ENCODE results near the gene SMIM15.

Gene SMIM15, protein sequence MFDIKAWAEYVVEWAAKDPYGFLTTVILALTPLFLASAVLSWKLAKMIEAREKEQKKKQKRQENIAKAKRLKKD

DNA sequence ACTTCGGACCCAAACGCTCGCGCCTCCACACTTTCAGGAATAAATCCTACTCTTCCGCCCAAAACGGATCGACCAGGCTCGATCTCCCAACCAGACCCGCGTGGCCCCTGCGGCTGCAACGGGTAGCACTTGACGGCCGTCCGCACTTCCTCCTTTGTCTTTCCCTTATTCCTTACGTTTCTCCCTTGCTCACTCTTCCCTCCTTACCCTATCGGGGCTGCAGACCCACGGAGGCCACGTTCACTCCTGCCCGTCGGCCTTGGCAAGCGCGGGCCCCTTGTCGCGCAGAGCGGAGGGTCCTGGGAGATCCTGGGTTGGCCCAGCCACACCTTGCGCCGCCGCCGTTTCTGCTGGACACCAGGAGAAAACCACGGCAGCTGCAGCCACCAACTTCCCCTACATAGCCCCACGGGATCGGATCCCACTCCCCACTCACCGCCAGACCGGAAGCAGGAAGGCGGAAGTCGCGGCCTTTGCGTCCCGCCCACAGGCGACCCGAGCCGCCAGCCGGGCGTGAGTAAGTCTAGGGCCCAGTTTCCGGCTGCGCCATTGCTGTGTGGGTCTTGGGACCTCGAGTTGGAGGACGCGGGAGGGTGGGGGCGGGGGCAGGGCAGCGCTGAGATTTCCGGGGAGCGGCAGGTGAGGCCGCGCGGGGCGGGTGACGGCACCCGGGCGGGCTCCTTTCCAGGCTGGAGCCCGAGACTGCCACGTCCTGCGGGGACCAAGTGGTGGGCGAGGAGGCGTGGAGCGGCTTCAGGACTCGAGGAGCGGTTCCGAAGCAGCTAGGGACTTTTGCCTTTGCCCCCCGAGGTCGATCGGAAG, at the start of gene SMIM15:
SMIM15 (minus strand) TSS at position 459 of the 822 bp plus-strand sequence. CDS start 2,297 bp downstream, outside the sequence.
- H3K9me3 ChIP-seq, result no peaks in the 10 kb centered on the region
- H3K27ac ChIP-seq, result peak within 1 kb of the TSS; percentile 87
- H3K4me3 ChIP-seq (ENCODE audit: low read depth in 1 of 2, low read length in 1 of 2), result peak within 1 kb of the TSS; percentile 79 to 96
- H3K36me3 ChIP-seq, result no peaks in the 10 kb centered on the region
- TF ChIP-seq, protein P1, sequence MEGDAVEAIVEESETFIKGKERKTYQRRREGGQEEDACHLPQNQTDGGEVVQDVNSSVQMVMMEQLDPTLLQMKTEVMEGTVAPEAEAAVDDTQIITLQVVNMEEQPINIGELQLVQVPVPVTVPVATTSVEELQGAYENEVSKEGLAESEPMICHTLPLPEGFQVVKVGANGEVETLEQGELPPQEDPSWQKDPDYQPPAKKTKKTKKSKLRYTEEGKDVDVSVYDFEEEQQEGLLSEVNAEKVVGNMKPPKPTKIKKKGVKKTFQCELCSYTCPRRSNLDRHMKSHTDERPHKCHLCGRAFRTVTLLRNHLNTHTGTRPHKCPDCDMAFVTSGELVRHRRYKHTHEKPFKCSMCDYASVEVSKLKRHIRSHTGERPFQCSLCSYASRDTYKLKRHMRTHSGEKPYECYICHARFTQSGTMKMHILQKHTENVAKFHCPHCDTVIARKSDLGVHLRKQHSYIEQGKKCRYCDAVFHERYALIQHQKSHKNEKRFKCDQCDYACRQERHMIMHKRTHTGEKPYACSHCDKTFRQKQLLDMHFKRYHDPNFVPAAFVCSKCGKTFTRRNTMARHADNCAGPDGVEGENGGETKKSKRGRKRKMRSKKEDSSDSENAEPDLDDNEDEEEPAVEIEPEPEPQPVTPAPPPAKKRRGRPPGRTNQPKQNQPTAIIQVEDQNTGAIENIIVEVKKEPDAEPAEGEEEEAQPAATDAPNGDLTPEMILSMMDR (IDR thresholded peaks at IDR 0.05), result peak; percentile 42
- H3K27me3 ChIP-seq, result no peaks in the 10 kb centered on the region
- peaks cover 39 to 46% of the 10 kb centered on the region in 2 experiments for H3K4me1 ChIP-seq (ENCODE audit: control insufficient read depth in 1 of 2, insufficient read depth in 1 of 2, low read depth in 1 of 2, low read length in 1 of 2)

DNA sequence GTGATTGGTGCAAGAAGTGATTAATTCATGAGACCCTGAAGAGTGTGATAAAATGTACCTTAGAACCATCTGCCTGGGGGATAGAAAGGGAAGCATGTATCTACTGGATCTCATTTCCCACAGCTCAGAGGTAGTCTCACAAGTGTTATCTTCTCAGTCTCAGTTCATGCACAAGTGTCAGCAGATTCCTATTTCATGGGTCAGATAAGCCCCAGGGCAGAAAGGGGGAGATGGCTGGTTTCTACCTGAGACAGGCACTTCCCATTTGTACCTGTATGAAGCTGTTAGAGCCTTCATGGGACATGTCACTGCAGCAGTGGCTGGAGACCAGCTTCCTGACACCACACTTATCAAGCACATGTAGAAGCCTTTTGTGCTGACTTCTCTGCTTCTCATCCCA, 45.6 kb upstream of the SMIM15 start:
- no peaks in the 10 kb centered on the region for H3K4me1 ChIP-seq (ENCODE audit: control insufficient read depth in 1 of 2, insufficient read depth in 1 of 2, low read depth in 1 of 2, low read length in 1 of 2)
- H3K27me3 ChIP-seq, result no peaks in the 10 kb centered on the region
- no peak overlapping the region for H3K27ac ChIP-seq
- H3K36me3 ChIP-seq, result no peaks in the 10 kb centered on the region
- TF ChIP-seq, protein P1 (IDR thresholded peaks at IDR 0.05), result no peak
- H3K9me3 ChIP-seq, result no peaks in the 10 kb centered on the region
- H3K4me3 ChIP-seq (ENCODE audit: low read depth in 1 of 2, low read length in 1 of 2), result no peak overlapping the region

DNA sequence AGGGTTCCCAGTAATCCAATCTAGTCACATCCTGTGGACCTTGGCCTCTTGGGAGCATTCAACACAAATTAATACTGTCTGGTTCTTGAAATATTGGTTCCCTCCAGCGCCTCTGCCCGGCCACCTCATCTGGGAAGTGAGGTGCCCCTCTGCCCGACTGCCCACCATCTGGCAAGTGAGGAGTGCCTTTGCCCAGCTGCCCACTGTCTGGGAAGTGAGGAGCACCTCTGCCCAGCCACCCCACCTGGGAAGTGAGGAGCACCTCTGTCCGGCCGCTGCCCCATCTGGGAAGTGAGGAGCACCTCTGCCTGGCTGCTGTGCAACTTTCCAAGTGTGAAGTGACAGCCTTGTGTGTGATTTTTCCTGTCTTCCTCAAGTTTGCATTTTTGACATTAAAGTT, 42.7 kb upstream of the SMIM15 start:
- no peak overlapping the region for H3K27ac ChIP-seq
- no peaks in the 10 kb centered on the region for H3K4me1 ChIP-seq (ENCODE audit: control insufficient read depth in 1 of 2, insufficient read depth in 1 of 2, low read depth in 1 of 2, low read length in 1 of 2)
- H3K27me3 ChIP-seq, result no peaks in the 10 kb centered on the region
- TF ChIP-seq, protein P1 (IDR thresholded peaks at IDR 0.05), result no peak
- H3K9me3 ChIP-seq, result no peaks in the 10 kb centered on the region
- no peaks in the 10 kb centered on the region for H3K36me3 ChIP-seq
- H3K4me3 ChIP-seq (ENCODE audit: low read depth in 1 of 2, low read length in 1 of 2), result no peak overlapping the region

DNA sequence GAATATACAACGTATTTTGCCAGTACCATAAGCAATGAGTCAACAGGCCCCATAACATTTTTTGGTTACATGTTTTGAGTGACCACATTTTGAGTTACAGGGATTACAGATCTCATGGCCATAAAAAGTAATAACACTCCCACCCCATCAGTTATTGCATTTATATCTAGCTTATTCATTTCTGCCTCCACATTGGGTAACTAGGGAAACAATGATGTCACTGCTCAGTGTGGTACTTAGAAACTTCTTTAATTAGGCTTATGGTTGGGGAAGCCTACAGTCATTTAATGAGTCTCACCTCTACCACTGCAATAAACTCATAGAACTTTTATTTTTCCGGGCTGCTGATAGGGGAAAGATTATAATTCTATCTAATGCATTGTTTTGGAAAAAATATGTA, 39.9 kb upstream of the SMIM15 start:
- Histone ChIP-seq H3K27me3 (no peaks in the 10 kb centered on the region), H3K9me3 (no peaks in the 10 kb centered on the region), H3K36me3 (no peaks in the 10 kb centered on the region), H3K4me3 (ENCODE audit: low read depth in 1 of 2, low read length in 1 of 2) (no peak overlapping the region), H3K4me1 (ENCODE audit: control insufficient read depth in 1 of 2, insufficient read depth in 1 of 2, low read depth in 1 of 2, low read length in 1 of 2) (no peaks in the 10 kb centered on the region), H3K27ac (no peak overlapping the region)
- TF ChIP-seq, protein P1 (IDR thresholded peaks at IDR 0.05), result no peak

DNA sequence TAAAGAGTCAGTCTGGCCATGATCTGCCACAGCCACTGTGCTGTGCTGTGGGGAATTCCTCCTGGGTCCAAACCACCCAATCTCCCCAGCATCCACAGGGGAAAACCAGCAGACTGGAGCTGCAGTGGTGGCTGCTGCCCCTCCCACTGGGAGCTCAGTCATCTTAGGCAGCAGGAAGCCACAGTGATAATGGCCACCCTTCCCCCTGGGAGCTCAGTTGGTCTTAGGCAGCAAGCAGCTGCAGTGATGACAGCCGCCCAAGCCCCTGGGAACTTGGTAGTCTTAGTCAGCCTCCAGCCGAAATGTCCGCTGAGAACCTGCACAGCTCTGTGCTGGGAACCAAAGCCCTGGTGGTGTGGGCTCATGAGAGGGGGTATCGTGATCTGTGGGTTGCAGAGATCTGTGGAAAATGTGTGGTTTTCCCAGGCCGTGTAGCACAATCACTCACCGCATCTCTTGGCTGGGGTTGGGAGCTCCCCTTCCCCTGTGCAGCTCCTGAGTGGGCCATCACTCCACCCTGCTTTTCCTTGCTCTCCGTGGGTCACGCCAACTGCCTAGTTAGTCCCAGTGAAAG, 38.4 kb upstream of the SMIM15 start:
- Histone ChIP-seq H3K4me1 (ENCODE audit: control insufficient read depth in 1 of 2, insufficient read depth in 1 of 2, low read depth in 1 of 2, low read length in 1 of 2) (no peaks in the 10 kb centered on the region), H3K9me3 (no peaks in the 10 kb centered on the region), H3K4me3 (ENCODE audit: low read depth in 1 of 2, low read length in 1 of 2) (no peak overlapping the region), H3K36me3 (no peaks in the 10 kb centered on the region), H3K27ac (no peak overlapping the region), H3K27me3 (no peaks in the 10 kb centered on the region)
- TF ChIP-seq, protein P1 (IDR thresholded peaks at IDR 0.05), result no peak

All from neutrophil (primary cell).